Small intestine (tissue), 7 donors: ENCODE results near the gene ITPR2. TPM values are rescaled to one million over a fixed set of nuclear protein-coding genes. Genes with fewer than 3 reads are reported as not detected.
"Not testable (repeated sequence)": the region's sequence is repeated elsewhere in the genome, so short reads cannot be mapped to it uniquely, and the experiment has no call there.

Experiments
- DNase-seq, 2 donors: peaks; one replicate each; pipeline versions ENCODE4 v3.0.0 to v3.0.0-alpha.2; 2013
- FAIRE-seq: peaks from 2 replicates; lab custom pipeline; 2012; peaks lifted over from hg19 to GRCh38; lab: Jason Lieb, UNC
- H3K27ac ChIP-seq, 3 donors: one replicate each; pipeline ENCODE4 v1.5.1; 2013; ENCODE audit warnings: low read length in 2 of 3, mild to moderate bottlenecking in 2 of 3, control low read depth in 1 of 3, inconsistent platforms in 1 of 3, low read depth in 1 of 3, moderate library complexity in 1 of 3
- H3K27me3 ChIP-seq, 3 donors: one replicate each; pipeline ENCODE4 v1.6.1; 2013; ENCODE audit warnings: low read length in 3 of 3, inconsistent platforms in 1 of 3; ENCODE audit not compliant: control insufficient read depth in 3 of 3, insufficient read depth in 3 of 3
- H3K36me3 ChIP-seq, 3 donors: one replicate each; pipeline ENCODE4 v1.6.1; 2013; ENCODE audit warnings: low read length in 3 of 3, inconsistent platforms in 1 of 3, low read depth in 1 of 3, mild to moderate bottlenecking in 1 of 3, moderate library complexity in 1 of 3; ENCODE audit not compliant: control insufficient read depth in 3 of 3, insufficient read depth in 2 of 3
- H3K4me1 ChIP-seq, 3 donors: one replicate each; pipeline ENCODE4 v1.6.1; 2013; ENCODE audit warnings: low read length in 2 of 3, inconsistent platforms in 1 of 3, low read depth in 1 of 3, mild to moderate bottlenecking in 1 of 3, moderate library complexity in 1 of 3; ENCODE audit not compliant: control insufficient read depth in 3 of 3, insufficient read depth in 2 of 3
- H3K4me3 ChIP-seq, 3 donors: one replicate each; pipeline ENCODE4 v1.5.1; 2013; ENCODE audit warnings: low read length in 3 of 3, control low read depth in 1 of 3, inconsistent platforms in 1 of 3, low read depth in 1 of 3, mild to moderate bottlenecking in 1 of 3, moderate library complexity in 1 of 3
- H3K9me3 ChIP-seq, 2 donors: one replicate each; pipeline ENCODE4 v1.6.1; 2013; ENCODE audit warnings: low read depth in 1 of 2, low read length in 1 of 2; ENCODE audit not compliant: control insufficient read depth in 2 of 2, insufficient read depth in 1 of 2
- WGBS, 3 donors: extraction: QIAGEN DNeasy Blood & Tissue Kit; methylation state at CpG; one replicate each; pipeline ENCODE4 v1.1.7; 2013; 5-methylcytosine and 5-hydroxymethylcytosine counted together
- polyA plus RNA-seq, 4 donors: library from polyadenylated mRNA; stranded (reverse) in 3 of 4; unstranded in 1 of 4; fragments of 200-250 nt in 3 of 4; fragments of 120-200 nt in 1 of 4; gene quantifications; one replicate each; pipeline versions ENCODE4 v1.2.1 to v1.2.3, GENCODE V29; 2013
- donor health status: healthy with polysubstance abuse.
- donor health status: control.
- donor health status: control.
- donor health status: Bipolar disorder and iron deficiency.
- donor health status: healthy.

The ITPR2 gene
- polyA plus RNA-seq, 4 donors, result 2.2 to 9.2 (median 4.4) TPM

DNA sequence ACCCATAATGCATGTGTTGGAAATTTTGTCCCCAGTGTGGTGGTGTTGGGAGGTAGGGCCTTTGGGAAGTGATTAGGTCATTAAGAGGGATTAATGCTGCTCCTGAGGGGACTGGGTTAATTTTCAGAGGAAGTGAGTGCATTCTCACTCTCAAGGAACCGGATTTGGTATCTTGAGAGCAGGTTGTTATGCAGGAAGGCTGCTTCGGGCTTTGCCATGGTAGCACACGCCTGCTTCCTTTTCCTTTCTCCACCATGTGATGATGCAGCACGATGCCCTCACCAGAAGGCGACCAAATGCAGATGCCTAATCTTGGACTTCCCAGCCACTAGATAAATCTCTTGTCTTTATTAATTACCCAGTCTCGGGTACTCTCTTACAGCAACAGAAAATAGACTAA, 380.5 kb downstream of the ITPR2 start:
- FAIRE-seq (no peak), DNase-seq (no peak)
- Histone ChIP-seq H3K36me3 (peaks cover 0 to 7% (median 0%) of the 10 kb centered on the region in 3 donors), H3K9me3 (no peaks in the 10 kb centered on the region), H3K4me1 (no peaks in the 10 kb centered on the region), H3K27ac (no peak overlapping the region), H3K27me3 (no peaks in the 10 kb centered on the region), H3K4me3 (no peak overlapping the region)
- WGBS, 3 donors, result 71 to 90% (median 83%) methylated on average over 6 of the region's 6 CpGs

DNA sequence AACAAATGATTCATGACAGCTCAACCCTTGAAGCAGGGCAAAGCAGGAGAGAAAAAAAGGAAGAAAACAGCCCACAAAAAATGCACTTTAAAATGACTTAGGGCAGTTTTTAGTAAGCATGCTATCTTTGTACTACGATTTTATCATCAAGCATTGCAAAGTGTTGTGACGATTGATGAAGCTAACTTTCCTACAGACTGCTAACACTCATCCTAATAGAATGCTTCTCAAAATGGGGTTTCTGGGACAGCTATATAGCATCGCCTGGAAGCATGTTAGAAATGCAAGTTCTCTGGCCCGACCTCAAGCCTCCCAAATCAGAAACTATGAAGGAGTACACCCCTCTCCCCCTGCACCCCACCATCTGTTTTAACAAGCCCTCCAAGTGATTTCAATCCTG, 381.2 kb downstream of the ITPR2 start:
- no peak for FAIRE-seq
- no peak for DNase-seq
- no peaks in the 10 kb centered on the region for H3K27me3 ChIP-seq
- no peak overlapping the region for H3K27ac ChIP-seq
- 72 to 90% (median 88%) methylated on average over 4 of the region's 4 CpGs for WGBS, 3 donors
- peaks cover 0 to 5% (median 0%) of the 10 kb centered on the region in 3 donors for H3K36me3 ChIP-seq
- H3K4me1 ChIP-seq, result no peaks in the 10 kb centered on the region
- no peak overlapping the region for H3K4me3 ChIP-seq
- H3K9me3 ChIP-seq, result no peaks in the 10 kb centered on the region

DNA sequence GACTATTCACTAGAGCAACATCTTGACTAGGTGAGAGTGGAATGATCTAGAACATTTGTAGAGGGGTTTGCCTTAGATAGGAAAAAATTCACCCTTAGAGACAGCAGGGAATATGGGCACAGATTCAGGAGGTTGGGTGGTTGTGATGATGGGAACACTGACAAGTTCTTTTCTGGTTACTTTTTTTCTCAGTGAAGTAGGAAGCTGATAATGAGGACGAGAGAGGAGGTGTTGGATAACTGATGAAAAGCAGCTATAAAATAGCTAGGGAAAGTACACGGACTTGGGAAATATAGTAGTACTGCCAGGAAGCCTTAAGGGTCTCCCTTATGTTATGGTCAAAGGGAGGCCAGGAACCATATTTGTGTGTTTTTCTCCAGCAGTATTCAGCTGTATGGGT, 387.1 kb downstream of the ITPR2 start:
- H3K27me3 ChIP-seq, result no peaks in the 10 kb centered on the region
- no peaks in the 10 kb centered on the region for H3K9me3 ChIP-seq
- FAIRE-seq (no peak), DNase-seq (no peak)
- no peak overlapping the region for H3K27ac ChIP-seq
- H3K4me3 ChIP-seq, result no peak overlapping the region
- H3K36me3 ChIP-seq, result peaks cover 0 to 4% (median 0%) of the 10 kb centered on the region in 3 donors
- H3K4me1 ChIP-seq, result no peaks in the 10 kb centered on the region
- WGBS, 3 donors, result 82 to 95% (median 83%) methylated on average over 2 of the region's 2 CpGs

DNA sequence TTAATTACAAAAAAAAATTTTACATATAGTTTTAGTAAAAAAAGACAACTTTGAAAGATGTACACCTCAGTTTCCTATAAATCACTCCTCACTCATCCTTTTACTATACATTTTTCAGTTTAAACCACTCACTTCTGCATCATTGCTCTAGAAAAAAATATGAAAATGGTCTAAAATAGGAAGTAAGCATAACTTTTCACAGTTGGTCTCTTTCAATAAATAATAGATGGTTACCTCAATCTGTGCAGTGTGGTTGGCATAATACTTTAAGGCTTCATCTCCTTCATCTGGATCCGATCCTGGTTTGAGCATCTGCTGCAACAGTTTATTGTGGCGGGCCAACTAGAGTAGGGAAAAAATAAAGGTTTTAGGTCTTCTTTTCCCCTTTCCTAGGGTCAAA, 389.7 kb downstream of the ITPR2 start:
- 95 to 100% (median 99%) methylated on average over 2 of the region's 2 CpGs for WGBS, 3 donors
- no peak for FAIRE-seq

DNA sequence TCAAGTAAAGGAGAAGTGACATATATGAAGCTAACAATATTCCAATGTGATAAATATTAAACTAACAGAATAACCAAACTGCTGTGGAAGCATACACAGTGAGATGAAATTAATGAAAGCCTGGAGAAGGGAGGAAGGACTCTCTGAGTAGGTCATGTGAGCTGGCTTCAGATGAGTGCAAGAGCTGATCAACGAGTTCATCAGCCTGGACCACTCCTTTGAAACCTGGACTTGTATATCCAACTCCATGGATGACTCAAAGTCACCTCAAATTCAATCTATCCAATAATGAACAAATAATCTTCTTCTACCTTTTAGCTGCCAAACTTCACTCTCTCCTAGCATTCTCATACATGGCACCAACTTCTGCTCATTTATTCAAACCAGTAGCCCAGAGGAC, 391.6 kb downstream of the ITPR2 start:
- 70 to 81% (median 81%) methylated on average over 1 of the region's 1 CpG for WGBS, 3 donors
- Histone ChIP-seq H3K36me3 (peaks cover 0 to 6% (median 0%) of the 10 kb centered on the region in 3 donors), H3K27me3 (no peaks in the 10 kb centered on the region), H3K4me1 (no peaks in the 10 kb centered on the region), H3K9me3 (no peaks in the 10 kb centered on the region), H3K4me3 (no peak overlapping the region), H3K27ac (no peak overlapping the region)
- DNase-seq (no peak), FAIRE-seq (no peak)

More for the DNA sequence above, 389.7 kb downstream of the ITPR2 start:
- peaks cover 0 to 6% (median 0%) of the 10 kb centered on the region in 3 donors for H3K36me3 ChIP-seq
- H3K9me3 ChIP-seq, result no peaks in the 10 kb centered on the region
- no peak for DNase-seq
- H3K27me3 ChIP-seq, result no peaks in the 10 kb centered on the region
- no peak overlapping the region for H3K4me3 ChIP-seq
- H3K4me1 ChIP-seq, result no peaks in the 10 kb centered on the region
- H3K27ac ChIP-seq, result no peak overlapping the region

DNA sequence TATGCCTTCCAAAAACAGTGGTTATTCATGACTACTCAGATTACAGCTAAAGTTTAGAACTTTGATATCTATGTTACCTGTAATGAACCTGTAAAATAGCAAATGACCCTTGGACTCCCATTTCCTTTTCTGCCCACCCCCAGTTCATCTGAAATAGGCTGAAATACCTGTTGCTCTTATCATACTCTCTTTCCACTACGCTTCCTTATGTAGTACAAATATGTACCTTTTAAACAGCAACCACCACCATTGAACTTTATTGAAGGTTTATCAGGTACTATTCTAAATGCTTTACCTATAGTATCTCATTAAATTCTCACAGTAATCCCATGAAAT, 398.0 kb downstream of the ITPR2 start:
- DNase-seq (peak; percentile 48 to 79), FAIRE-seq (no peak)
- Histone ChIP-seq H3K4me1 (no peaks in the 10 kb centered on the region), H3K27ac (peak overlapping the region in 1 of 3 donors; percentile 1), H3K27me3 (no peaks in the 10 kb centered on the region), H3K9me3 (no peaks in the 10 kb centered on the region), H3K36me3 (peaks cover 0 to 3% (median 0%) of the 10 kb centered on the region in 3 donors), H3K4me3 (no peak overlapping the region)
- WGBS, 3 donors, result 16 to 72% (median 53%) methylated on average over 1 of the region's 1 CpG

DNA sequence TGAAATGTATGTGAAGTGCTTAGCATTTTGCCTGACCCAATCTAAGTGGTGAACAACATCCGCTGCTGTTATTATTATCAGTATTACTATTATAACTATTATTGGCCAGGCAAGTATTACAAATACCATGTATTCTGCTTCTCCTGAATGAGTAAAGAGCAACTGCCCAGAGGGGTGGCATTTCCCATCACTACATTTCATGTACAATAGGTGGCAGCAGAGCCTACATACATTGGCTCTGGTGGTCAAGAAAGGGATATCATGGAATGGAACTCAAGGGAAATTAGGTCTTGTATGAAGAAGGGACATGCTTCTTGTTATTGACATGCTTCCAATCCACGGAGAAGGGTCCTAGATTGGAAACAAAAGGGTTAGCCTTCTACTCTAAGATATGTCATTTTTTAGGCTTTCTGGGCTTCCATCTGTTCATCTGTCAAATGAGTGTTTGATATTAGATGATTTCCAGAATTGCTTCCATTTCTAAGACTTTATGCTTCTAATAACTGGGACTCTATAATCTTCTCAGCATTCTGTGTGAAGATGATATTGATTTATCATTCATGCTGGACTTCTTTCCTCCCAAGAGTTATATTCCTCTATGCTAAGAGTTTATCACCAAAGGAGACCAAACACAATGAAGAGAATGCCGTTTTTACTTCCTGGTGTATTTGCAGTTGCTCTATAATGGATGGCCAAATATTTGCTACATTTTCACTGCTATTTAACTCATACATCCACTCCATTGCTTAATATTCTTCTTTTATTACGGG, 398.5 kb downstream of the ITPR2 start:
- no peak overlapping the region for H3K4me3 ChIP-seq
- H3K36me3 ChIP-seq, result peaks cover 0 to 3% (median 0%) of the 10 kb centered on the region in 3 donors
- WGBS, 3 donors, result 40 to 63% (median 53%) methylated on average over 4 of the region's 4 CpGs
- FAIRE-seq (no peak), DNase-seq (peak; percentile 31 to 57)
- H3K4me1 ChIP-seq, result no peaks in the 10 kb centered on the region
- H3K27me3 ChIP-seq, result no peaks in the 10 kb centered on the region
- H3K27ac ChIP-seq, result peak overlapping the region in 1 of 3 donors; percentile 1
- H3K9me3 ChIP-seq, result no peaks in the 10 kb centered on the region

DNA sequence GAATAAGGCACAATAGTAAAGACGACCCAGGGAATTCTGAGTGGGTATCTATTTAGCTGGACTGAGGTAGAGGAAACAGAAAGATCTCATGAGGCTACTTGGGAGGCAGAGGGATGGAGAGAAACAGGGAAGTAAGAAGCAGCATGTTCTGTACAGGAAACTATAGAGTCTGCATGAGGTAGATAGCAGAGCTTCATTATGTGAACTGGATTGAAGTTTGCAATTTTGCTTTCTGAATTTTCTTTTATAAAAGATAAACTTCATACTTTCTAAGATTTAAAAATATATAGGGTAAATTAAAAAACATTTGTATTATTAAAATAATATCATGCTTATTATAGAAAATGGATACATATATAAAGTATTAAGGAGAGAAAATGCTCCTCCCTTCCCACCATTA, 399.3 kb downstream of the ITPR2 start:
- not testable (repeated sequence) for H3K9me3 ChIP-seq, H3K4me1 ChIP-seq, H3K4me3 ChIP-seq, H3K36me3 ChIP-seq, DNase-seq, FAIRE-seq, H3K27ac ChIP-seq, H3K27me3 ChIP-seq
- 72 to 97% (median 95%) methylated on average over 1 of the region's 1 CpG for WGBS, 3 donors

DNA sequence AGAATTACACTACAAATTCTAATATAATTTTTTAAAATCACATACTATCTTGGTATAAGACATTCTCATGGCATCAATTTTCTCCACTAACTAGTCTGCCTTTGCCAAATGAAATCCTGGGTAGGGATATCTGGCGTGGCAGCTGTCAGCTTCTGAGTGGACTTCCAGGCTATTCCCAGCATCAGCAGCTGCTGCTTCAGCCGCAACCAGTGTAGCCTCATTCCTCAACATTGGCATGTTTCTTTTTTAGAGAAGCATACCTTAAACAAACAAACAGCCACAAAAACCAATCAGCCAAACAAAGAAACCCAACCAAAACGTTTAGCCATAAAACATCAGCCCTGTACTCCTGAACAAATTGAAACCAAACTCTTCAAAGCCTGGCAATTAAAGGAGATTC, 401.8 kb downstream of the ITPR2 start:
- FAIRE-seq, result no peak
- 31 to 36% (median 34%) methylated on average over 3 of the region's 3 CpGs for WGBS, 3 donors
- Histone ChIP-seq H3K27me3 (no peaks in the 10 kb centered on the region), H3K4me1 (no peaks in the 10 kb centered on the region), H3K27ac (no peak overlapping the region), H3K36me3 (no peaks in the 10 kb centered on the region), H3K9me3 (no peaks in the 10 kb centered on the region), H3K4me3 (no peak overlapping the region)
- no peak for DNase-seq
